HG02884 (cell line): ENCODE results near the gene CHST10.

ENCODE experiments used
- ATAC-seq: cut with Tn5 transposase; IDR thresholded peaks from one replicate; pipeline ENCODE4 v1.9.1; 2021; ENCODE audit warnings: mild to moderate bottlenecking, moderate library complexity; ENCODE audit not compliant: unreplicated experiment

Gene CHST10

GRCh38 chr2:100417711-100418124 is 250 bp upstream of the CHST10 start:
- no peak for ATAC-seq

- ATAC-seq: no peak
Observed at GRCh38 chr2:100416397-100416934, 1.0 kb downstream of the CHST10 start.

DNA sequence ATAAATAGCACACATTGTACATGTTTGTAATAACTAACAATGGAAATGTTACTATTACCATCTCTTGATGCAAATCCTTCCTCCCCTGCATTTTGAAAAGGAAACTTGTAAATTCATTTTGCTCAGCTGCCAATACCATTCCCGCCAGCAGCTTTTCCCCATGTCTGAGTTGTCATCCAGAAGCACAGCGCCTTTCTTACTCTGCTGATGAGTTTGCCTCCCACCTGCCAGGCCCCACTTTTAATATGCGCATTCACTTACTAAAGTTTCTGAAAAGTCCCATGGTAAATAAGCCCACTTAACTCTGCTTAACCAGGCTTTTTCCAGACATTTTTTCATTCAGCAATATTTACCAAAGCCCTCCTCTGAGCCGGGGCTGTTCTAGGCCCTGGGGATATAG is 3.9 kb downstream of the CHST10 start:
- ATAC-seq: no peak

- no peak for ATAC-seq
Observed at GRCh38 chr2:100412881-100413321, 4.6 kb downstream of the CHST10 start.

- no peak for ATAC-seq
Observed at GRCh38 chr2:100412466-100412865, 5.0 kb downstream of the CHST10 start.

- no peak for ATAC-seq
Observed at GRCh38 chr2:100411841-100412292, 5.6 kb downstream of the CHST10 start.

GRCh38 chr2:100409975-100410647 is 7.4 kb downstream of the CHST10 start:
- ATAC-seq: no peak

- ATAC-seq: no peak
Observed at GRCh38 chr2:100409461-100409860, 8.0 kb downstream of the CHST10 start.

DNA sequence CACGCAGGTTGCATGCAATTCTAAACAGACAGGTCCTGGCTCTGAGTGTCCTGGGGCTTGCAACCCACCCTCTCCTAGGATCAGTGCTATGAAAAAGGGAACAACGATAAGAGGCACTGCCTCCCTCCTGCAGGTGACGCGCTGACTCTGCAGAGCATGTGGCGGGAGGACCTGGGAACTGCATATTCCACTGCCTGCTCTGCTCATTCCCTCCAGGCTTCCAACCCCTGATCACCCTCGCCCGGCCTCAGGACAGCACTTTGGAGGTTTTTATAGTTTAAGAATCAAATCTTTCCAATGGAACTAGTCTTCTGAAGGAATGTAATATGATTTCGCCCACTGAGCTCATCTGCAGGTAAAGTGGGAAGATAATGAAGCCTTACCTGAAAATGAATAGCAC is 8.5 kb downstream of the CHST10 start:
- no peak for ATAC-seq

GRCh38 chr2:100408104-100408503 is 9.4 kb downstream of the CHST10 start:
- ATAC-seq: no peak

GRCh38 chr2:100407563-100407962 is 9.9 kb downstream of the CHST10 start:
- ATAC-seq: no peak

GRCh38 chr2:100407073-100407472 is 10.4 kb downstream of the CHST10 start:
- no peak for ATAC-seq

- no peak for ATAC-seq
Observed at GRCh38 chr2:100406120-100406508, 11.4 kb downstream of the CHST10 start.

DNA sequence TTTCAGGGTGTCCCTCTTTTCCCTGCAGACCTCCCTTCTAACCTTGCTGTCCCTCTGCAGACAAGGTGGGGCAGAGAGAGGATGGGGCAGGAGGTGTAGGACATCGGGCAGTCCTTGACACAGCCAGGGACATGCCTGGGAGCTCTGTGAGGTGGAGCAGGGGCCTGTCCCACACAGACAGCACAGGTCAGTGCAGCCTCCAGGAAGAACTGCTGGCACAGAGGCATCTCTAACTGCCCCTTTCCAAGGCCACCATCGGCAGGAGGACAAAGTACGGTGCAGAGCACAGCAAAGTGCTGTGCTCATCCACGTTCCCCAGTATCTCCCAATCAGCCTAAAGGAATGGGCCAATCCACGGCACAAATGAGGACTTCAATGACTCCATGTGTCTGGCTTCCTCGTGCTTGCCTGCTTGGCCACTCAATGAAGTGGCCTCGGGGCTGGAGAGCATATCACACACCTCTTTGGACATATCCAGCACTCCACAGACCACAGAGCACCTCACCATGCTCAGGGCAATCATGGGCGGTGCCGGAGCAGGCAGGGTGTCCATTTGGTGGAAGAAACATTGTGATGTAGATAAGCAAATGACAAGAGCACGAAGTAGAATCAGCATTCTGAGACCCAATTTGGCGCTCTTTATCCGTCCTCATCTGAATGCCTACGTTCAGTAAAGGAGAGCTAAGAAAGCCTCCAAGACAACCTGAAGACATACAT is 11.9 kb downstream of the CHST10 start:
- no peak for ATAC-seq

DNA sequence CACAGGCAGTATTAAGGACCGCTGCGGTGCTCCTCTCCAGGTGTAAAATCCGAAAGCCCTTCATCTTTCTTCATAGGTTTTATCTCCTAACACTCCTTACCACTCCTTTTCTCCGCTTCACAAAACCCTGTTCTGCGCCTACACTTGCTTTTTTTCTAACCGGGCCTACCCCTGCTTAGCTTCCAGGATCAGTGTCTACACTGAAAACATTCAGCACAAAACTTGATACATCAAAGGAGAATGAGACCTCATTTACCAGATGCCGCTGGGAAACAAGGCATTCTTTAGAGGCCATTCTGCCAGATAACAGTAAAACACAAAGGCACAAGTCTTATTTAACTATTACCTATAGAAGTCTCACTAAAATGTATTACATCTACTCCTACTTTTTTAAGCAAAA is 13.1 kb downstream of the CHST10 start:
- no peak for ATAC-seq

DNA sequence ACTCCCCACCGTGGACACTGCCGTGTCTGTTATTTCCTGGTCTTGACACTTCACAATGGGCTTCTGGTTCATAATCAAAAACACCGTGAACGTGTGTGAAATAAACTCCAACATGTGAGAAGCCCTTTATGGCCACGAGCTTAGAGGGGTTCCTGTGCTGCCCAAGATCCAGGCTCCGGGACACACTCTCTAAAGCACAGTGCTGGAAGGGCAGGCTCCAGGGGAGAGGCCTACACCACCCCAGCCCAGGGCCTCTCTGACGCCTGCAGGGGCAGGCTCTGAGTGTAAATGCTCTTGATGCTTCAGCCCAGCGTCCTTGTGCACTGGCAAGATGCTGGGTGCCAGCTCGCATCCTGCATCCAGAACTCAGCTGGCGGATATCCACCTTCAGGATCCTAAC is 13.7 kb downstream of the CHST10 start:
- no peak for ATAC-seq

GRCh38 chr2:100401268-100401667 is 16.2 kb downstream of the CHST10 start:
- no peak for ATAC-seq

DNA sequence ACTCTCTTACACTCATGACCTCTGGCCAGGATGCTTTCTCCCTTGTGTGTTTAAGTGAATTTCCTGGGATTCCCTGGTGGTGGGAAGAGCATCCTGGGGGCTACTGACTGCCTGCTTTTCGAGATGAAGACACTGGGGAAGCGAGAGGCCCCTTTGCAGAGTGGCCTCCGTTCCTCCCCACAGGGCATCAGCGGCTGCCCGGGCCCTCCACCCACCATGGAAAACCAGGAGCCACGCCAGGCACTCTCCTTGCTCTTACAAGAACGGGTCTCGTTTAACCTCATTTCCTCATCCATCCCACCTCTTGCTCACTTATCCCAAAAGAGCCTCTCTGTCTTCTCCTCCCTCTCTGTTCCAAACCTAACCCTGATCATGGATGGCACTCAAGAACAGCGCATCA is 17.8 kb downstream of the CHST10 start:
- no peak for ATAC-seq

DNA sequence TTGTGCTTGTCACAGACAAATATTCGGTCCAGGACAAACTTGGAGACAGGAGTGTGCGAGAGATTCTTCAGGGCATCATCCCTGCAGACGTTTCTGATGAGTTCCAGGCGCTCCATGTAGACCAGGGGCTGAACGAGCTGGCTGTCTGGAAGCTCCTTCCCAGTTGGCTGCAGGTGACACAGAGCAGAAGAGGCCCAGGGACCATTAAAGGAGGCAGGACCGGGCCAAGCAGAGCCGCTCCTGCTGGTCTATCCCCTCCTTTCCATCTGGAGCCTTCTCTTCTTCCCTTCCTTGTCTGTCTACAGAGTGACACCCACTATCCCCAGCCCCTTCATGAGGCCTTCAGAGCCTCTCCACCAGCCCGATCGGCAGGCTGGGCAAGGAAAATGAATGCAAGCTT is 19.5 kb downstream of the CHST10 start:
- ATAC-seq: no peak

DNA sequence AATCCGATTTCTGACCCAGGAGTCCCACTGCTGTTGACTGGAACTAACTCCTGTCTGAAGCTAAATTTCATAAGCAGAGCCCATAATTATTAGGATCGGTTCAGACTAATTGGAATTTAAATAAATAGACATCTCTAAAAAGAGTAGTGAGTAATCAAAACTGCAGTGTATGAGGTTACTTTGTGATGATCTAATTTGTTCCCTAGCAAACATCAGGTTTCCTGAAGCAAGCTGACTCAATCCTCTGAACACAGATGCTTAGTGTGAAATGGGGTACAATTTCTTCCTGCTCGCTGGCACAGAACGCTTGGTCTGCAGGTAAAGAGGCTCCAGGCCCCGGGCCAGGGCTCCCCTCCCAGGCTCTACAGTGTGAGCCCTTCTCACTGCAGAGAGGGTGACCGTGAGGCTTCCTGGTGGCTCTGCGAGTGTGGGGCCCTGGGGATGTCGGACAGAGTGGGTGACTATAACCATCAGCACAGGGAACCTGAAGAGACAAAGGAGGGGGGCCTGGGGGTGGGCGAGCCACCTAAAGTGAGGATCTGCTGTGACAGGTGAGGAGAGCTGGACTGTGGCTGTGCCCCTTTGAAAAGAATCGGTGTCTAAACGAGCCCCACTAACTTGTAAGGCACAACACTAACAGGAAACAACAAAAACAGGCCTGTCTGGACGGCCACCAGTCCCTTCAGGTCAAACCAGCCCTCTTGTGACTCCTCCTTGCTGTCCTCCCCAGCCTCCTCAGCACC is 20.2 kb downstream of the CHST10 start:
- no peak for ATAC-seq

DNA sequence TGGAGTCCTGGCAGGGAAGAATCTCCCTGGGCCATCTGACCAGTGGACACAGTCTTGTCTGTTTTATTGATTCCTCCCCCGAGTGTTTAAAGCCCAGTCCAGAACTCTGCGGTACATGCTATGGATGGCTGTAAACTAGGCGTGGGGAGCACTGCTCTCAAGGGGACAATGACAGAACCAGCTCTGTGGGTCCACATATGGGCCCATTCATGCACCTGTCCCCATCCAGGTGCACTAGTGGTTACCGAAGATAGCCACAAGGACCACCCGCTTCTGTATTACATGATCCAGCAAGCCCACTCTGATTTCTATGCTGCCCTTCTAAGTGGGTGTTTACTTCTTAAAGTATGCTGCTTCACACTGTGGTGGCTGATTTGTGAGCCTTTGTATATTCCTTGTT is 21.0 kb downstream of the CHST10 start:
- ATAC-seq: no peak
